Germinal center (tissue), 1 donor: Measurements from ENCODE around the gene RAB6D.
"Not testable (repeated sequence)": the region's sequence is repeated elsewhere in the genome, so short reads cannot be mapped to it uniquely, and the experiment has no call there.

ENCODE experiments used
- DNase-seq: peaks from one replicate; pipeline ENCODE4 v3.0.0; 2012; ENCODE audit warnings: mixed read lengths, low spot score

Gene RAB6D

DNA sequence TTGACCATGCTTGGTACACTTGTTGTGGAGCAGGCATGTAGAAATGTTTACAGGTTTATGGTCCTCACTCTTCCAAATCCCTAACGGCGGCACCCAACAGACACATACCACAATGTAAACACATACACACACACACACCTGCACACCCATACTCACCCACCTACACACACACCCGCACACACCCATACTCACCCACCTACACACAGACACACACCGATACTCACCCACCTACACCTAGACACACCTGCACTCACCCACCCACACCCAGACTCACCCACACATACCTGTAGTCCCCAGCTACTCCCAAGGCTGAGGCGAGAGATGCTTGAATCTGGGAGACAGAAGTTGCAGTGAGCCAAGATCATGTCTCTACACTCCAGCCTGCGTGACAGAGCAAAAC, 1.5 kb upstream of the RAB6D start:
- DNase-seq = no peak

- not testable (repeated sequence) for DNase-seq
Observed at GRCh38 chr2:131363213-131363612, 755 bp downstream of the RAB6D start.

- not testable (repeated sequence) for DNase-seq
Observed at GRCh38 chr2:131361773-131362172, 2.2 kb downstream of the RAB6D start.

DNA sequence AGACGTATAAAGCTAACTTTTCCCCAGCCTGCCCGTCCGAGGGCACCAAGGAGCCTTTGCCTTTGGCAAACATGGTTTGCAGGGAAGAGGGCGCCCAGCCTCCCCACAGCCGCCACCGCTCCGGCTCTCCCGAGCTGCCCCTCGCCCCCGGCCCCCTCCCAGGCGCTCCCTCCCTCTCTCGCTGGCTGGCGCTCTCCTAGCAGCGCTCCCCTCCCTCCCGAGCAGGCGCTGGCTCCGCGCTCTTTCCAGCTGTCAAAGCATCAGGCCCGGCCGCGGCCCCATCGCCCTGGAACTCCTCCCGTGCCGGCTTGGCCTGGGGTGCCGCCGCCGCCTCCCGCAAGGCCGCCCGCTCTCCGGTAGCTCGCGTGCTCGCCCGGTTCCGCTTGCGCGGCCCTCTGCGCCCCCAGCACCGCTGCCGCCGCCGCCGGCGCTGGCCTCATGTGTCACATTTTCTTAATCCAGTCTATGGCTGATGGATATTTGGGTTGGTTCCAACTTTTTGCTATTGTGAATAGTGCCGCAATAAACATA, 10.7 kb downstream of the RAB6D start:
- DNase-seq = not testable (repeated sequence)

DNA sequence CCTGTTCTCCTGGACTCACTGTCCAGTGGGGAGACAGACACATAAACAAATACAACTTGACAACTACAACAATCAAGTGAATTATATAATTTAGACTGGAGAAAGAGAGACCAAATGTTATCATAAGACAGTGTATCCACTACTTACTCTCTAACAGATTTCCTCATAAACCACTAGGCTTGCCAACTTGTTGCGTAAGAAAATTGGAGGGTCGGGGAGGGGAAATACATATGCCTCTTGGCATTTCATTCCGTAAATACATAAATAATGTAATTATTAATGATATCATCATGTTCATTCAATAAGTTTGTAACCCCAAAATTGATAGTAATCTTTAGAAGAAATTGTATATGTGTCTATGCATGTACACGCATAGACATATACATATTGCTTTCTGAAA, 14.9 kb downstream of the RAB6D start:
- DNase-seq = no peak

- DNase-seq = not testable (repeated sequence)
Observed at GRCh38 chr2:131347035-131347434, 16.9 kb downstream of the RAB6D start.

- not testable (repeated sequence) for DNase-seq
Observed at GRCh38 chr2:131339307-131339706, 24.7 kb downstream of the RAB6D start.

GRCh38 chr2:131335319-131335718, 28.6 kb downstream of the RAB6D start:
- not testable (repeated sequence) for DNase-seq

GRCh38 chr2:131332709-131333108, 31.3 kb downstream of the RAB6D start:
- DNase-seq = not testable (repeated sequence)

DNA sequence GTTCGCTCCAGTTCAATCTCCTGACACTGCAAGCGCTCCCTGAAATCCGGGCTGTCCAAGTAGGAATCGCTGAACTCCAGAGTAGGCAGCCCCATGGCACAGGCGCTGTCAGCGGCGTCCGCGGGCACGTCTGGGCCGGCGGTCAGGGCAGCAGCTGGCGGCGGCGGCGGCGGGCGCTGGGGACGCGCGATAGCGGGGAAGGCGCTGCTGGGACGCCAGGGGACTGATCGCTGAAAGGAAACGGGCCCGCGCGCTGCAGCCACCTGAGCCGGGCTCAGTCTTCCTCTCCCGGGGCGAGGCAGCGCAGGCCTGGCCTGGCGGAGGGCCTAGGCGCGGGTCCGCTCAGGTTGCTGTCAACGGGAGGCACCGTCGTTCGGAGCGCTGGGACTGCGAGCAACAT, 33.0 kb downstream of the RAB6D start:
- DNase-seq = not testable (repeated sequence)

DNA sequence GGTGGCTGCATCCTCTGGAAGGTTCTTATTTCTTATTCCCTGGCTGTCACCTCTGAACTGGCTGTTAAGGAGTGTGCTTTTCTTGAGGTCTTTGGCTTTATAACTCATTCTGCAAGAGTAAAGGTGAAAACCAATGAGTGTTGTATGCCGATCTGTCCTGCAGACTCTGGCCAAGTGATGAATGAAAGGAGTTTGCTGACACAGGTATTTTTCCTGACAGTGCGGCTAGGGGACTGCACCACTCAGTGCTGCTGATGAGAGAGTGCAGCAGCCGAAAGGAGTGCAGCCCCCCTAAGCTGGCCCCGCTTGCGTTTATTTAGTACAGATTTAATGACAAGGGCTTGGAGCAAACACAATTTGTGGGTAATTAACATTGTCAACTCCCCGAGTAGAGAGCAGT, 41.8 kb downstream of the RAB6D start:
- no peak for DNase-seq

- not testable (repeated sequence) for DNase-seq
Observed at GRCh38 chr2:131321344-131321743, 42.6 kb downstream of the RAB6D start.

GRCh38 chr2:131311001-131311400, 53.0 kb downstream of the RAB6D start:
- not testable (repeated sequence) for DNase-seq
